Dedifferentiated amniotic fluid mesenchymal stem cell (primary cell): ENCODE data around the gene FBLN5.
"Not testable (repeated sequence)": the region's sequence is repeated elsewhere in the genome, so short reads cannot be mapped to it uniquely, and the experiment has no call there.

ENCODE experiments used
- DNase-seq: peaks from one replicate; pipeline ENCODE4 v3.0.0-alpha.2; 2016; ENCODE audit errors: extremely low spot score

FBLN5 gene

GRCh38 chr14:91904956-91905645 is 42.4 kb downstream of the FBLN5 start:
- no peak for DNase-seq

GRCh38 chr14:91904483-91904882 is 43.0 kb downstream of the FBLN5 start:
- DNase-seq = no peak

DNA sequence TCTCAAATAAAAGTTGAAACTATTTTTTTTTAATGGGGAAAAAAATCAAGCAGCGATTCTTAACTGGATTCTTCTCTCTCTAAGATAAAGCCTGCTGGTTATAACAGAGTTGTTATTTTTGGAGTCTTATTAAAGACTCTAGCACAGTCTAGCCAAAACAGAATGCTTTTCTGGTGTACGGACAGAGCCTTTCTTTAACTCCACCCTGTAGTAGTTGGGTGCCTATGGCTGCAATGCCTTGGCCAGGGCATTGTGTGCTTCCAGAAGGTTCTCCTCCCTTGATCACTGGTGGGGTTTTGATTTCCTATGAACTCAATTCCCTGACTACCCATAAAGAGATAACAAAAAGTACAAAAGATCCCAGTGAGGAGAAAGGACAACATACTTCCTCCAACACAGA is 44.4 kb downstream of the FBLN5 start:
- no peak for DNase-seq

DNA sequence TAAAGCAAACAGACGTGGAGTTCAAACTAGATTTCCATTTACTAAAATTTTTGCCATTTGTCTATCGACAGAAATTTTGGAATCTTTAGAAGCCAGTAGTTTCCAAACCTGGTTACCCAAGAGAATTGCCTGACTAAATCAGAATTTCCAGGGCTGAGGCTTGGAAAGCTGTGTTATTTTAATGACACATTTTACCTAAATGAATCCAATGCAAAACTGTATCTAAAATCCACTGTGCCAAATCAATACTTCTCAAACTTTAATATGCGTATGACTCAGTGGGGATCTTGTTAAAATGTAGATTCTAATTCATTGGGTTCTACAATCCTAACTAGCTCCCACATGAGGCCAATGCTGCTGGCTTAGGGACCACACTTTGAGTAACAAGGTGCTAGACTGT is 45.2 kb downstream of the FBLN5 start:
- DNase-seq = no peak

DNA sequence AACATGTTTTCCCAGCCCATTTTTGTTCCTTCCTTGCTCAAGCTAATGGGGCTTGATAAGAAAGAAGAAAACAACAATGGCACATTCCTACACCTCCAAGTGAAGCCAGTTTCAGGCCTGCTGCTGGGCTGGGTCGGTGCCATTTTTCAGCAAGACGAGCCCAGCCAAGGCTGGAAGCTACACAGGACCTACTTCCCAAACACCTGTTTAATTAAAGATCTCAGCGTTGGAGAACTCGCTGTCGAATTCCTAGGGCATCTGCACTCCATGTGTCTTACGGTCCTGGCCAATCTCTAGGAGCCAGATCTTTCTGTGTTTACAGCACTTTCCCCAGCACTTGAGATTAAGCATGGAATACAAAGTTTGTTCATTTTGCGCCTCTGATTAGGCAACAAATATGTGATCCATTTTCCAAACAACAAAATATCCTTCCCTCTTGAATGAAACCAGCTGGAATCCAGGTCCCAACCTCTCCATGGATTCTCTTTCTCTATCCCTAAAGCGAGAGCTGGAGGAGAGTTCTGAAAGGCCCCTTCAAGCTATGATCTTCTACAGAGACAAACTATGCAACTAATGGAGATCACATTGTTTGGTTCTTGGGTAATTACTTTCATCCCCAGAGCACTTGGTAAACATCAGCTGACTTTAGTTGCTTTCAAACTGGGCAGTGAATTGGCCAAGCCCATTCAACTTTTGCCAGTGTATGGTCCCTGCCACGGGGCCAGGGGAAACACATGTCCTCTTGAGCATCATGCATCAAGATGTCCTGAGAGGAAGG is 45.9 kb downstream of the FBLN5 start:
- no peak for DNase-seq

DNA sequence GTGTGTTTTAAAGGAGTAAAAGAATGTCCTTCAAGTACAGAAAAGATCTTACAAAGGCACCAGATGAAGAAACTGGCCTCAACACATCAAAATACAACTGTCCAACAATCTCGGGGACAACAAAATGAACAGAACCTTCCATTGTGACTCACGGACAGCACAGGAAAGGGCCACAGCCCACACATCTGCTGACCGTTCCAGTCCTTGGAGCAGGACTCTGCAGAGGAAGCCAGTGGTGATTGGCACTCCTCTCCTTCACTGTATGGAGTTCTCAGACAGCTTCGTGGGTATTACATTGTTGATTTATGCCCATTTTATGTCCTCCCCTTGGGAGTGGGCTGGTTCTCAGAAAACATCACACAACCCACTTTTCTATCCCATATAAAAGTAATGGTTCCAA is 47.7 kb downstream of the FBLN5 start:
- no peak for DNase-seq

DNA sequence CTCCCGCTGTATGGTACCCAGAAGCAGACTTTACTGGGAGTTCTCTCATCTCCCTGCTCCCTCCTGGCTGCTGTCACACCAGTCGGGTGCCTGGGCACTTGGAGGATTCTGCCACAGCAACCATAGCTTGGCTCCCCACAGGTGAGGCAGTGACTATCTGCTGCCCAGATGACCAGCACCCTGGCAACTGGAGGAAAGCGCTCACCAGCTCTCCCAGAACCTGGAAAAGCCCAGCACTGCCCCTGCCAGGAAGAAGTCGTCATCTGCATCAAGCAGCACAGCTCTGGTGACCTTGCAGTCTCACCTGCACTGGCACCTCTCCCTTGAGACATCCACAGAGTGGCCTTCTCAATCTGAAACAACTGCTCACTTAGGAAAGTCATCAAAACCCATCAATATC is 48.3 kb downstream of the FBLN5 start:
- no peak for DNase-seq

- no peak for DNase-seq
These were observed 49.1 kb downstream of the FBLN5 start for GRCh38 chr14:91898372-91898771.

DNA sequence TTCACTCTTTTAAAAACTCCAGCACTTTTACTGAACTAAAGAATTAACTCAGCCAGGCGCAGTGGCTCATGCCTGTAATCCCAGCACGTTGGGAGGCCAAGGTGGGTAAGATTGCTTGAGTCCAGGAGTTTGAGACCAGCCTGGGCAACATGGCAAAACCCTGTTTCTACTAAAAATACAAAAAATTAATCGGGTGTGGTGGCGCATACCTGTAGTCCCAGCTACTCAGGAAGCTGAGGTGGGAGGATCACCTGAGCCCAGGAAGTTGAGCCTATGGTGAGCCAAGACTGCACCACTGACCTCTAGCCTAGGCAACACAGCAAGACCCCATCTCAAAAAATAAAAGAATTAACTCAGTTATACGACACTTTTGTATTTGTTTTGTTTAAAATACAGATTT is 49.8 kb downstream of the FBLN5 start:
- not testable (repeated sequence) for DNase-seq

DNA sequence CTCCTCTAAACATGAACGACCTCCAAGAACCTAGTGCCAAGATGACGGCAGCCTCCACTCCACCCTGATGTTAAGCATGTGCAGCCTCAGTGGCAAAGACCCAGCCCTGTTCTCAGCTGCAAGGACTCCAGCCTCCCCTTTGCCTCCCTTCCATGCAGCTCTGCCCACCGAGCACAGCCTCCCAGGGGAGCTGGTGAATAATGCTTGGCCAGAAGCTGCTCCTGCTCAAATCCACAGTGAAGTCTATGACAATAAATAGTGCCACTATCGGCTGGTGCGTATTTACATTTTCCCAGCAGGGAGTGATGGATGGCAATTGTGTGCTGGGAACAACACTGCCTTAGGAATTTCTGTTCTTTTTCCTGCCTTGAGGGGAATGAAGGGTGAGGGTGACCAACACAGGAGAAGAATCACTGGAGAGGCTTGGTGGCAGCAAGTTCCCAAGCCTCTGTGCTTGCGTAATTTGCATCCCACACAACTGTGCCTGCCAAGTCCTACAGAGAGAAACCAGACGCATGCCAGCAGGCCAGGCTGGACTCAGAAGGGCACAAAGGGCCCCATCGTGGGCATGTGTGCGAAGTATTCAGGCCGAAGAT is 50.3 kb downstream of the FBLN5 start:
- DNase-seq = peak; percentile 72

- DNase-seq = no peak
These were observed 51.1 kb downstream of the FBLN5 start for GRCh38 chr14:91896419-91896818.

GRCh38 chr14:91893669-91894068 is 53.8 kb downstream of the FBLN5 start:
- DNase-seq = no peak

GRCh38 chr14:91893007-91893406 is 54.5 kb downstream of the FBLN5 start:
- no peak for DNase-seq

DNA sequence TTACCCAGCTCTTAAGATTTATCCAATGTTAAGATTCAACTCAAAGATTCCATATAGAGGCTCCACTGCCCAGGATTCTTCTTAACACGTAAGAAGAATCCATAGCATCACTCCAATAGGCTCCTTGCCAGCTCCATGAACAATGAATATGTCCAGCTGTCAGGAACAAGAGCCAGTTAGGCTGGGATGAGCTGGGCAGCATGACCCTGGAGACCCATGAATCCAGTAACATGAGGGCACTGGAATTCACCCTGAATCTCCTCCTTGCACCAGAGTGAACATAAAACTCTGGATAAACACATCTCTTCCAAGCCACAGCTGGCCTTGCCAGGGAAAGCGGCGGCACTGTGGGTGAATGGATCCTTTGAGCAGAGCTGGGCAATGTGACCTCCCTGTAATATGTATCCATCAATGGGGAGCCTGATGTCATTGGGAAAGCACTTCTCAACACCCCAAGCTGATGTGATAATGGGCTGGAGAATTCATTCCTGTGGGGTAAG is 55.7 kb downstream of the FBLN5 start:
- DNase-seq = no peak

- no peak for DNase-seq
These were observed 56.4 kb downstream of the FBLN5 start for GRCh38 chr14:91891101-91891500.

- DNase-seq = no peak
These were observed 57.2 kb downstream of the FBLN5 start for GRCh38 chr14:91890291-91890749.

GRCh38 chr14:91889477-91890211 is 57.9 kb downstream of the FBLN5 start:
- DNase-seq = no peak

DNA sequence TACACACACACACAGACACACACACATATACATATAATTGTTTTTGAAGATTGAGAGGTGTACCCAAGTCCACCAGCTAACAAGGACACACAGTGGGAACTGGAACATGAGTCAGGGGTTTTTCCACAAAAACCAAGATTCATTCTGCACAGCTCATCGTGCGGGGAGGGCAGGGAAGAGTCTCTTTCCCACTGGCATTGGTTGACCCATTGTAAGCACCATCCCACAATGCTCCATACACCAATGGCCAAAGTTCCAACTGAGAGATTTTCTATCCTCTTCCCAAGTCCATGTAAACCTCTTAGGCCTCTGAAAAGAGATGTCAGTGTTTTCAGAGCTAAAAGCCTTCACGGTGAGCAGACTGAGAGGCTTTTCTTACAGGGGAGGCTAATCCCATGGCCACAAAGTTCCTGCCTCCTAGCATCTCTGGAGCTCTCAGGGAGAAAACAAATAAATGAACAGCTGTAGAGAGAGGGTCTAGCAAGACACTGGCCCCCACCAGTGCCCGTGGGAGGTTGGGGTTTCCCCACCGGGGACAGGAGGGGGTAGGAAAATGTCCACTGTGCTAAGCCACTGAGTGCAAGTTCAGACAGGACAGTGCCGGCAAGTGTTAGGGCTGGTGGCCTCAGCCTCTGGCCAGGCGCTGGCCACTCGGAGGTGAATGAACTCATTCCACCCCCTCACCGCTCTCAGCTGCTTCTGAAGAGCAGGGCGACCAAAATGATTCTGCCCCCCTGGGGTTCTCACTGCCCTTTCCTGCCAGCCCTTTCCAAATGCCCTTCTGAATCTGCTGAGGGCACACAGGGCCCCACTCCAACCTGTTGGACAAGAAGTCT is 58.6 kb downstream of the FBLN5 start:
- no peak for DNase-seq

- no peak for DNase-seq
These were observed 60.5 kb downstream of the FBLN5 start for GRCh38 chr14:91886961-91887360.

DNA sequence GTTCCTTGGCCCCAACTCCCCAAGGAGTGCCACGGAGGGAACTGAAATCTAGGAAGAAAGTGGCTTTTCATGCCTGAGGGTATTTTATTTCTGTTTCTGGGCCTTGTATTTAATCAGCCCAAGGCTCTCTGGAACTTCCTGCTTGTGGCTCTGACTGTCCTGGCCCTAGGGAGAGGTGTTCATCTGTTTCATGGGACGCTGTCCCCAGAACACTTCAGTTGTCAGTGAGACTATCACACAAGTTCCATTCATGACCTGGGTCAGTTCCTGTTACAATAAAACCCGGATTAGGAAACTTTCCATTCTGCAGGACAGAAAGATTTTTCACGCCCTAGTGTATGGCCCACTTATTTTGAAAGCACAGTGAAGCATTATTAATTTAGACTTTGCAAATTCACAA is 61.7 kb downstream of the FBLN5 start:
- DNase-seq = no peak

DNA sequence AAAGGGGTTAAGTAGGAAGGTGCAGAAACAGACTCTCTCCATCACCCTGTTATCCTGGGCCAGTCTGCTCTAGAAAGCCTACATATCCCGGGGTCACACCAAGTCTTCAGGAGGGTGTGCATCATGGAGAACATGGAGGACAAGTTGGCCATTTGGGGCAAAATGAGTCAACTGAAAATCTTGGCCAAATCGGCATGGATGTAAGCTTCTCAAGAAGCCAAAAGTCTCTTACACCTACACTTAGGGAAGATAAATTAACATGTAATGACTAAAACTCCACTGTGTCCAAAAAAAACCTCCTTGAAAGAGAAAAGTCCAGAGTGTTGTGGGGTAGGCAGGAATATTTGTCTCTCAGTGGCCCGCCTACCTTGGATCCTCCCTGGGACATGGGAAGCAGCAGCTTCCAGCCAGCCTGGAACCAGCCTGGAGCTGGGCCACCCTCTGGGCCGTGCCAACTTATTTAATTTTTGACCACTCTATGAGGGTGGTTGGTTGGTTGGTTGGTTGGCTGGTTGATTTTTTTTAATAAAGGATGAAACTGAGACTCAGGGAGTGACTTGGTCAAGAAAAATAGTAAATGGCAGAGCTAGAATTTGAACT is 62.3 kb downstream of the FBLN5 start:
- no peak for DNase-seq
